T-cell (primary cell): ENCODE results near the gene NADSYN1. TPM values are rescaled to one million over a fixed set of nuclear protein-coding genes. Genes with fewer than 3 reads are reported as not detected.

ENCODE experiments used
- ATAC-seq, 4 experiments: fragments of 200-7000 bp in 3 of 4; fragments of 150-1000 bp in 1 of 4; cut with Tn5 transposase; replicated peaks in 1 of 4; 1 replicate in 3 of 4; 2 replicates in 1 of 4; pipeline ENCODE4 v1.10.0; 2021; ENCODE audit warnings: moderate library complexity in 3 of 4, mild to moderate bottlenecking in 2 of 4, moderate number of reproducible peaks in 1 of 4
- CTCF ChIA-PET, 2 donors: fragments of 300-600 bp; sonication (Branson Sonifier 250); formaldehyde crosslinking; loops; one replicate each; lab custom pipeline; 2022; ENCODE audit warnings: antibody characterized with exemption in 2 of 2; lab: Charles Lee
- POLR2A ChIA-PET, 2 donors: fragments of 300-600 bp; sonication (Branson Sonifier 250); formaldehyde crosslinking; loops; one replicate each; lab custom pipeline; 2022; ENCODE audit warnings: antibody characterized with exemption in 2 of 2; lab: Charles Lee
- DNase-seq, 35 experiments: peaks; one replicate each; pipeline versions ENCODE4 v3.0.0 to v3.0.0-alpha.2; 2013 to 2023
- H3K27ac ChIP-seq: one replicate; pipeline ENCODE4 v1.5.1; 2013; ENCODE audit warnings: low read length
- H3K27me3 ChIP-seq, 2 experiments: replicated peaks in 1 of 2; 1 replicate in 1 of 2; 2 replicates in 1 of 2; pipeline versions ENCODE4 v1.6.1 to v1.7.0; 2013; ENCODE audit warnings: low read length in 1 of 2, mixed read lengths in 1 of 2; ENCODE audit not compliant: control insufficient read depth in 2 of 2, insufficient read depth in 2 of 2; ENCODE audit errors: extremely low read depth in 1 of 2
- H3K36me3 ChIP-seq, 2 donors: 1 replicate in 1 of 2; 2 replicates in 1 of 2; pipeline versions ENCODE4 v1.6.1 to v1.7.0; 2013; ENCODE audit warnings: low read length in 1 of 2; ENCODE audit not compliant: control insufficient read depth in 2 of 2, insufficient read depth in 1 of 2; ENCODE audit errors: extremely low read depth in 1 of 2
- H3K4me1 ChIP-seq, 2 experiments: 1 replicate in 1 of 2; 2 replicates in 1 of 2; pipeline versions ENCODE4 v1.6.1 to v1.7.0; 2013; ENCODE audit warnings: low read length in 2 of 2, mixed read lengths in 1 of 2; ENCODE audit not compliant: insufficient read depth in 2 of 2, control insufficient read depth in 1 of 2; ENCODE audit errors: extremely low read depth in 1 of 2
- H3K4me3 ChIP-seq, 2 donors: 1 replicate in 1 of 2; 2 replicates in 1 of 2; pipeline versions ENCODE4 v1.5.1 to v1.7.0; 2013; ENCODE audit warnings: mild to moderate bottlenecking in 2 of 2, low read length in 1 of 2, moderate library complexity in 1 of 2; ENCODE audit not compliant: control insufficient read depth in 1 of 2; ENCODE audit errors: extremely low read depth in 1 of 2
- H3K9me3 ChIP-seq: 2 replicates; pipeline ENCODE4 v1.7.0; 2013
- H3K27ac Mint-ChIP-seq, 2 donors: one replicate each; pipeline ENCODE4 v1.8.0; 2020 to 2021; ENCODE audit warnings: mild to moderate bottlenecking in 2 of 2, mixed read lengths in 2 of 2
- H3K27me3 Mint-ChIP-seq, 2 donors: one replicate each; pipeline ENCODE4 v1.8.0; 2021 to 2022; ENCODE audit warnings: mixed read lengths in 2 of 2
- H3K36me3 Mint-ChIP-seq: one replicate; pipeline ENCODE4 v1.8.0; 2021; ENCODE audit warnings: mixed read lengths
- H3K4me1 Mint-ChIP-seq, 3 donors: one replicate each; pipeline ENCODE4 v1.8.0; 2020 to 2022; ENCODE audit warnings: mixed read lengths in 3 of 3, mild to moderate bottlenecking in 1 of 3
- H3K4me3 Mint-ChIP-seq, 3 donors: one replicate each; pipeline ENCODE4 v1.8.0; 2020 to 2022; ENCODE audit warnings: mild to moderate bottlenecking in 3 of 3, mixed read lengths in 3 of 3, moderate library complexity in 3 of 3
- H3K9me3 Mint-ChIP-seq, 3 donors: one replicate each; pipeline ENCODE4 v1.8.0; 2020 to 2022; ENCODE audit warnings: mixed read lengths in 3 of 3
- WGBS: methylation state at CpG from one replicate; pipeline ENCODE4 v1.1.5; 2013; ENCODE audit warnings: missing lambda C conversion rate; ENCODE audit not compliant: insufficient coverage; 5-methylcytosine and 5-hydroxymethylcytosine counted together
- total RNA-seq, 35 experiments: library from RNA in 6 of 35; stranded (reverse) in 6 of 35; fragments of 120-200 nt in 1 of 35; gene quantifications; one replicate each; pipeline versions ENCODE4 v1.2.1 to v1.2.4 and lab custom pipeline; 2013 to 2026

The NADSYN1 gene
- total RNA-seq, 5 donors from 2014 or later (not counting 1 experiment from before 2014, with no cell fraction given) = 125 to 190 (median 162) TPM

- H3K27me3 ChIP-seq = no peaks in the 10 kb centered on the region
- 97% methylated on average over 23 of the region's 23 CpGs for WGBS
- ChIA-PET POLR2A (no interaction called here), CTCF (no interaction called here)
- no peak overlapping the region for H3K27ac ChIP-seq
- Mint-ChIP-seq H3K27me3 (no peaks in the 10 kb centered on the region), H3K4me1 (peaks cover 0 to 5% (median 4%) of the 10 kb centered on the region in 3 donors), H3K4me3 (no peak overlapping the region), H3K9me3 (no peaks in the 10 kb centered on the region), H3K27ac (no peak overlapping the region), H3K36me3 (peaks cover 80% of the 10 kb centered on the region)
- DNase-seq = no peak
- no peak overlapping the region for H3K4me3 ChIP-seq
- peaks cover 45 to 69% of the 10 kb centered on the region in 2 donors for H3K36me3 ChIP-seq
- H3K4me1 ChIP-seq = no peaks in the 10 kb centered on the region
- ATAC-seq = no peak
- no peaks in the 10 kb centered on the region for H3K9me3 ChIP-seq
These were observed 31.5 kb downstream of the NADSYN1 start for GRCh38 chr11:71484248-71485062.

DNA sequence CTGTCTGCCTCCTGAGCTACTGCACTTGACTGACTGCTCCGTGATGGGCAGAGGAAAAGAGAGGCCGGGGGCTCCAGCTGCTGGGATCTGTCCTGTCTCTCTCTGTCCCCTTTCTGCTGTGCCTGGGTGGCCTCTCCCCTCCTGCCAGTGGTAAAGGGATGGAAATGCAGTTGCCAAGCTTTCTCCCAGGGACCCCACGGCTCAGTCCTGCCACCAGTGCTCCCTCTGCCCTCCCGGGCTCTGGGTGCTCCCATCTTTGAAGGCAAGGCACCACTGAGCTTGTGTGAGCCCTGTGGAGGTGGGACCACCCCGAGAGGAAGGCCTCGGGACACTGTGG is 32.0 kb downstream of the NADSYN1 start:
- Histone ChIP-seq H3K36me3 (peaks cover 45 to 66% of the 10 kb centered on the region in 2 donors), H3K27ac (no peak overlapping the region), H3K4me1 (no peaks in the 10 kb centered on the region), H3K9me3 (no peaks in the 10 kb centered on the region), H3K4me3 (no peak overlapping the region), H3K27me3 (no peaks in the 10 kb centered on the region)
- H3K27me3 Mint-ChIP-seq = no peaks in the 10 kb centered on the region
- no peaks in the 10 kb centered on the region for H3K9me3 Mint-ChIP-seq
- H3K4me3 Mint-ChIP-seq = no peak overlapping the region
- DNase-seq (peak in 1 of 35 experiments; percentile 9), ATAC-seq (no peak)
- H3K4me1 Mint-ChIP-seq = peaks cover 0 to 5% (median 4%) of the 10 kb centered on the region in 3 donors
- 98% methylated on average over 5 of the region's 6 CpGs for WGBS
- POLR2A ChIA-PET = no interaction called here
- H3K36me3 Mint-ChIP-seq = peaks cover 78% of the 10 kb centered on the region
- H3K27ac Mint-ChIP-seq = no peak overlapping the region
- CTCF ChIA-PET = no interaction called here

- WGBS = 96% methylated on average over 18 of the region's 18 CpGs
- Histone ChIP-seq H3K4me1 (no peaks in the 10 kb centered on the region), H3K27ac (no peak overlapping the region), H3K9me3 (no peaks in the 10 kb centered on the region), H3K27me3 (no peaks in the 10 kb centered on the region), H3K36me3 (peaks cover 47 to 69% of the 10 kb centered on the region in 2 donors), H3K4me3 (no peak overlapping the region)
- CTCF ChIA-PET = no interaction called here
- Mint-ChIP-seq H3K4me1 (peaks cover 0 to 5% (median 4%) of the 10 kb centered on the region in 3 donors), H3K4me3 (no peak overlapping the region), H3K27ac (no peak overlapping the region), H3K9me3 (no peaks in the 10 kb centered on the region), H3K27me3 (no peaks in the 10 kb centered on the region), H3K36me3 (peaks cover 78% of the 10 kb centered on the region)
- POLR2A ChIA-PET = no interaction called here
- ATAC-seq = no peak
- DNase-seq = peak in 1 of 35 experiments; percentile 10
These were observed 32.5 kb downstream of the NADSYN1 start for GRCh38 chr11:71485466-71485865.

GRCh38 chr11:71486320-71486719 is 33.3 kb downstream of the NADSYN1 start:
- no peak for ATAC-seq
- no peaks in the 10 kb centered on the region for H3K27me3 Mint-ChIP-seq
- H3K9me3 Mint-ChIP-seq = no peaks in the 10 kb centered on the region
- Histone ChIP-seq H3K4me3 (no peak overlapping the region), H3K36me3 (peaks cover 46 to 69% of the 10 kb centered on the region in 2 donors), H3K27me3 (no peaks in the 10 kb centered on the region), H3K9me3 (no peaks in the 10 kb centered on the region), H3K27ac (no peak overlapping the region), H3K4me1 (no peaks in the 10 kb centered on the region)
- peaks cover 78% of the 10 kb centered on the region for H3K36me3 Mint-ChIP-seq
- no peak overlapping the region for H3K4me3 Mint-ChIP-seq
- peaks cover 0 to 5% (median 4%) of the 10 kb centered on the region in 3 donors for H3K4me1 Mint-ChIP-seq
- no peak for DNase-seq
- 100% methylated on average over 1 of the region's 1 CpG for WGBS
- ChIA-PET POLR2A (no interaction called here), CTCF (interaction anchor here in 1 of 2 donors (0.7 kb wide), 1 partner anchor 423 kb away, joined by 3 read pairs; no protein-coding TSS in a partner anchor)
- H3K27ac Mint-ChIP-seq = no peak overlapping the region

DNA sequence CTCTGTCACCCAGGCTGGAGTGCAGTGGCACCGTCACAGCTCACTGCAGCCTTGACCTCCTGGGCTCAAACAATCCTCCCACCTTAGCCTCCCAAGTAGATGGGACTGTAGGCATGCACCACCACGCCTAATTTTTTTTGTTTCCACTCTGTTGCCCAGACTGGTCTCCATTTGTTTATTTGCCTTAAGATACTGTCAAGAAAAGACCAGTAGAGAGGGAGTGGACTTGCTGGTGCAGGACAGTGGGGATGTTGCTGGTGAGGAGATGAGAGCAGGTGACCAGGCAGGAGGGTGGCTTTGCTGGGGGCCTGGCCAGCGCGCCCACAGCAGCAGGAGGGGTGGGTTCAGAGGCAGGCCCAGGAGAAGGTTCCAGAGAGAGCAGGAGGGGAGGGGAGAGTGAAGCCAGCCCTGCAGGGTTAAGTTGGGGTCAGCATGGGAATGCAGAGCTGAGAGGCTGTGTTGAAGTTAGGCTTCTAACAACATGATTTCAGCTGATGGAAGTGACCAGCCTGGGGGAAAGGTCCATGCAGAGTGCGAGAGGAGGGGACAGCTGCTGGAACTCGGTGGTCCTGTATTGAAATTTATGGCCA is 35.8 kb downstream of the NADSYN1 start:
- Histone ChIP-seq H3K27ac (no peak overlapping the region), H3K27me3 (no peaks in the 10 kb centered on the region), H3K9me3 (no peaks in the 10 kb centered on the region), H3K36me3 (peaks cover 29 to 66% of the 10 kb centered on the region in 2 donors), H3K4me1 (no peaks in the 10 kb centered on the region), H3K4me3 (no peak overlapping the region)
- POLR2A ChIA-PET = no interaction called here
- DNase-seq = peak in 1 of 35 experiments; percentile 7
- no peak overlapping the region for H3K4me3 Mint-ChIP-seq
- H3K4me1 Mint-ChIP-seq = peaks cover 0 to 5% (median 4%) of the 10 kb centered on the region in 3 donors
- no peaks in the 10 kb centered on the region for H3K9me3 Mint-ChIP-seq
- WGBS = 92% methylated on average over 3 of the region's 6 CpGs
- H3K36me3 Mint-ChIP-seq = peaks cover 74% of the 10 kb centered on the region
- H3K27ac Mint-ChIP-seq = peak overlapping the region in 1 of 2 donors; percentile 6
- H3K27me3 Mint-ChIP-seq = no peaks in the 10 kb centered on the region
- no peak for ATAC-seq
- CTCF ChIA-PET = no interaction called here

DNA sequence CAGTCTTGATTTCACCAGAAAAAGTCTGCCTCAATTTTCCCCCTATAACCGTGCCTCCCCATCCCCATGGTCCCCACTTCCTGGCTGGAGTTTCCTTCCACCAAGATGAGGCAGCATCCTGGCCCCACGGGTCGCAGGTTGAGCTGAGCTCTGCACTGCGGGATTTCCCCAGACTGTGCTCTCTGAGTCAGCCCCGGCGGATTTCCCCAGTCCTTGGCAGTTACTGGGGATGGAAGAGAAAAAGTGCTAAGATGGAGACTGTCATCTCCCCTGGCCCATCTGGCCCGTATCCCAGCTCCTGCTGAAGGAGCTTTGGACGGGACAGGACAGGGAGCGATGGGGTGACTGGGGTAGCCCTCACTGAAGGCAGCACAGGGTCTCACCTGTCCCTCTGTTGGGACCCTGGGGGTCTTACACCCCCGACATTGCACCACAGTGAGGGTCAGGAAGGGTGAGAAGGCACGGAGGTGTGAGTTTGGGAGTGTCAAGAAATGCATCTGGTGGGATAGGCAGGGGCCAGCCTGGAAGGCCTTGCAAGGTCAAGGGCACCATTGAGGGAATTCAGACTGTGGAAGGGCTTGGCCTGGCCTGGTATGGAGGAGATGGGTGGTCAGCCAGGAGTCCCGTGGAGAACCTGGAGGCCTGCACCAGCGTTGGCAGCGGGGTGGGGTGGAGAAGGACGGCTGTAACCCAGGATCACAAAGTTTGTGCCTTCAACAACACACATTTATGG is 36.5 kb downstream of the NADSYN1 start:
- WGBS = 56% methylated on average over 11 of the region's 15 CpGs
- ChIA-PET POLR2A (no interaction called here), CTCF (no interaction called here)
- ATAC-seq = no peak
- H3K4me3 ChIP-seq = no peak overlapping the region
- H3K4me1 ChIP-seq = no peaks in the 10 kb centered on the region
- no peaks in the 10 kb centered on the region for H3K9me3 Mint-ChIP-seq
- no peaks in the 10 kb centered on the region for H3K27me3 Mint-ChIP-seq
- peaks cover 73% of the 10 kb centered on the region for H3K36me3 Mint-ChIP-seq
- H3K27ac ChIP-seq = no peak overlapping the region
- DNase-seq = peak in 4 of 35 experiments; percentile 3 to 20 (median 8)
- no peaks in the 10 kb centered on the region for H3K27me3 ChIP-seq
- H3K36me3 ChIP-seq = peaks cover 26 to 63% of the 10 kb centered on the region in 2 donors
- H3K9me3 ChIP-seq = no peaks in the 10 kb centered on the region
- H3K4me1 Mint-ChIP-seq = peaks cover 0 to 5% (median 4%) of the 10 kb centered on the region in 3 donors
- no peak overlapping the region for H3K27ac Mint-ChIP-seq
- no peak overlapping the region for H3K4me3 Mint-ChIP-seq
